Measurements from ENCODE around the gene TPD52L2. TPM values are rescaled to one million over a fixed set of nuclear protein-coding genes. Genes with fewer than 3 reads are reported as not detected.

Gene TPD52L2
- total RNA-seq, 2 experiments from 2014 or later, result 15.1 to 15.3 TPM

DNA sequence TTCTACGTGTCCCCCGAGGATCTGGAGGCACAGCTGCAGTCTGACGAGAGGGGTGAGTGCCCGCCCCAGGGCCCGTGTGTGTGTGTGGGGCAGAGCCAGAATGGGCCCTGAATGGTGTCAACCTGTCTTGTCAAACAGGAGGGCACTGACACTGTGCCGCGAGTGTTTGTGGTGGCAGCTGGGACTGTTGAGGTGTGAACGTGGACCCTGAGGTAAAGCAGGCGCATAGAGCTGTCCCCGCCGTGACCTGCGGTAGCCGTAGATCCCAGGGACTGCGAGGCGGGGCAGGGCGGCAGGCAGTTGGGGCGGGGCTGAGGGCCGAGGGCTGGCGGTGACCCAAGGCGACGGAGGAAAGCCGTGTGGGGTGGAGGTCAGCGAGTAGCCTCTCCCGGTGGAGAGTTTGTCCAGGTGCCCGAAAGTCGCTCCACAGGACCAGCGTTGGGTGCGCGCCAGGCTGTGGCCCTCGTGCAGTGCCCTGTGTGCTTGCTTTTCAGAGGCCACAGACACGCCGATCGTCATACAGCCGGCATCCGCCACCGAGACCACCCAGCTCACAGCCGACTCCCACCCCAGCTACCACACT, 66.0 kb downstream of the TPD52L2 start:
- CTCF ChIA-PET, result no interaction called here
- Mint-ChIP-seq H3K4me1 (ENCODE audit: low read depth) (peaks cover 11% of the 10 kb centered on the region), H3K4me3 (no peak overlapping the region), H3K27ac (no peak overlapping the region), H3K36me3 (ENCODE audit: low read depth) (peaks cover 79% of the 10 kb centered on the region), H3K27me3 (no peaks in the 10 kb centered on the region), H3K9me3 (no peaks in the 10 kb centered on the region)
- H3K36me3 ChIP-seq (ENCODE audit: insufficient read depth, low read length), result peaks cover 84% of the 10 kb centered on the region
- H3K27me3 ChIP-seq (ENCODE audit: control insufficient read depth in 1 of 2, insufficient read depth in 2 of 2, low read length in 2 of 2), result no peaks in the 10 kb centered on the region
- ATAC-seq (ENCODE audit: poor library complexity) (no peak), DNase-seq (no peak)
- H3K27ac ChIP-seq (ENCODE audit: low read depth in 1 of 2, low read length in 2 of 2), result no peak overlapping the region
- POLR2A ChIA-PET, result no interaction called here
- no peak overlapping the region for H3K4me3 ChIP-seq (ENCODE audit: low read length)
- no peaks in the 10 kb centered on the region for H3K4me1 ChIP-seq (ENCODE audit: insufficient read depth, low read length)
- peaks cover 0 to 6% of the 10 kb centered on the region in 2 experiments for H3K9me3 ChIP-seq (ENCODE audit: control insufficient read depth in 1 of 2, insufficient read depth in 1 of 2, low read length in 2 of 2)
- intact Hi-C loops (cut with DNase I, micrococcal nuclease), result no loop called here
- TF ChIP-seq, protein P1, sequence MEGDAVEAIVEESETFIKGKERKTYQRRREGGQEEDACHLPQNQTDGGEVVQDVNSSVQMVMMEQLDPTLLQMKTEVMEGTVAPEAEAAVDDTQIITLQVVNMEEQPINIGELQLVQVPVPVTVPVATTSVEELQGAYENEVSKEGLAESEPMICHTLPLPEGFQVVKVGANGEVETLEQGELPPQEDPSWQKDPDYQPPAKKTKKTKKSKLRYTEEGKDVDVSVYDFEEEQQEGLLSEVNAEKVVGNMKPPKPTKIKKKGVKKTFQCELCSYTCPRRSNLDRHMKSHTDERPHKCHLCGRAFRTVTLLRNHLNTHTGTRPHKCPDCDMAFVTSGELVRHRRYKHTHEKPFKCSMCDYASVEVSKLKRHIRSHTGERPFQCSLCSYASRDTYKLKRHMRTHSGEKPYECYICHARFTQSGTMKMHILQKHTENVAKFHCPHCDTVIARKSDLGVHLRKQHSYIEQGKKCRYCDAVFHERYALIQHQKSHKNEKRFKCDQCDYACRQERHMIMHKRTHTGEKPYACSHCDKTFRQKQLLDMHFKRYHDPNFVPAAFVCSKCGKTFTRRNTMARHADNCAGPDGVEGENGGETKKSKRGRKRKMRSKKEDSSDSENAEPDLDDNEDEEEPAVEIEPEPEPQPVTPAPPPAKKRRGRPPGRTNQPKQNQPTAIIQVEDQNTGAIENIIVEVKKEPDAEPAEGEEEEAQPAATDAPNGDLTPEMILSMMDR (IDR thresholded peaks at IDR 0.05), result no peak

DNA sequence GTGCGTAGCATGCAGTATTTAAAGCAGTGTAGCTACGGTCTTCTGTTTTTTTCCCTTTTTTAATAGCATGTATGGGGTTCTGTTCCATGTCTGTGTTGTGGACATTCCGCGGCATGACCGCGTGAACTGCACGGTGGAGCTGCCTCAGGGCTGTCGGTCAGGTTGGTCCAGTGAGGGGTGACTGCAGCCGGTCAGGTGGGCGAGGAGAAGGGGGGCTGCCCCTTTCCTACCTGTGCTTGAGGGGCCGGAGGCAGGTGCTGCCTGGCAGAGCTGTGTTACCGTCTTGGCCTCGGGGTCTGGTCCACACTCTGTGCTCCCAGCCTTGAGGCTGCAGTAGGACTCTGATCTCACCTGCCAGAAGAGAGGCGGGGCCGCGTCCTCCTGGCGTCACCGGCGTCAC, 66.7 kb downstream of the TPD52L2 start:
- Histone ChIP-seq H3K27me3 (ENCODE audit: control insufficient read depth in 1 of 2, insufficient read depth in 2 of 2, low read length in 2 of 2) (no peaks in the 10 kb centered on the region), H3K9me3 (ENCODE audit: control insufficient read depth in 1 of 2, insufficient read depth in 1 of 2, low read length in 2 of 2) (peaks cover 0 to 6% of the 10 kb centered on the region in 2 experiments), H3K36me3 (ENCODE audit: insufficient read depth, low read length) (peaks cover 80% of the 10 kb centered on the region), H3K4me1 (ENCODE audit: insufficient read depth, low read length) (no peaks in the 10 kb centered on the region), H3K27ac (ENCODE audit: low read depth in 1 of 2, low read length in 2 of 2) (no peak overlapping the region), H3K4me3 (ENCODE audit: low read length) (no peak overlapping the region)
- Mint-ChIP-seq H3K4me1 (ENCODE audit: low read depth) (peaks cover 4% of the 10 kb centered on the region), H3K4me3 (no peak overlapping the region), H3K27ac (no peak overlapping the region), H3K9me3 (no peaks in the 10 kb centered on the region), H3K27me3 (no peaks in the 10 kb centered on the region), H3K36me3 (ENCODE audit: low read depth) (peaks cover 76% of the 10 kb centered on the region)
- no peak for ATAC-seq (ENCODE audit: poor library complexity)
- intact Hi-C loops (cut with DNase I, micrococcal nuclease), result no loop called here
- TF ChIP-seq, protein P1 (IDR thresholded peaks at IDR 0.05), result no peak
- POLR2A ChIA-PET, result no interaction called here
- CTCF ChIA-PET, result no interaction called here
- DNase-seq, result no peak

DNA sequence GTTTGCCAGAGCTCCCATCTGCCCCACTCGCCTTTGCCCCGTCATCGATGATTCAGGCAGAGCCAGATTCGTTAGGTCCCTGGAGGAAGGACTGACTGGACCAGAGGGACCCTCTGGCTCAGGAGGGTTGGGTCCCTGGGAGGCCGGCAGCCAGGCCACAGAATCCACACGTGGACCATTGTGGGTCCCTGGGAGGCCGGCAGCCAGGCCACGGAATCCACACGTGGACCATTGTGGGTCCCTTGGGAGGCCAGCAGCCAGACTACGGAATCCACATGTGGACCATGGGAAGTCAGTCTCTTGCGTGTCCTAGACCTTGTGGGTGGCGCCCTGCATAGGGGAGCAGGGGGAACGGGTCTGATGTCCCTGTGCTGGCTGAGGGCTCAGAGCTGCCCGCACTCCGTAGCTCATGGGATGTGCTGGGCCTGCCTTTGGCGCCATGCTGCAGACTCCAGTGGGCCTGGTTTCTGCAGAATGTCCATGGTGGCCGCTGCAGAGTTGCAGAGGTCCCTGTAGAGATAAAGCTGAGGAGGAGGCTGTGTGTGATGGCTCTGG, 67.6 kb downstream of the TPD52L2 start:
- Mint-ChIP-seq H3K27ac (no peak overlapping the region), H3K27me3 (no peaks in the 10 kb centered on the region), H3K36me3 (ENCODE audit: low read depth) (peaks cover 70% of the 10 kb centered on the region), H3K9me3 (no peaks in the 10 kb centered on the region), H3K4me1 (ENCODE audit: low read depth) (peaks cover 2% of the 10 kb centered on the region), H3K4me3 (no peak overlapping the region)
- TF ChIP-seq, protein P1 (IDR thresholded peaks at IDR 0.05), result no peak
- DNase-seq (no peak), ATAC-seq (ENCODE audit: poor library complexity) (no peak)
- ChIA-PET CTCF (no interaction called here), POLR2A (no interaction called here)
- H3K27me3 ChIP-seq (ENCODE audit: control insufficient read depth in 1 of 2, insufficient read depth in 2 of 2, low read length in 2 of 2), result no peaks in the 10 kb centered on the region
- H3K4me3 ChIP-seq (ENCODE audit: low read length), result no peak overlapping the region
- intact Hi-C loops (cut with DNase I, micrococcal nuclease), result no loop called here
- no peaks in the 10 kb centered on the region for H3K4me1 ChIP-seq (ENCODE audit: insufficient read depth, low read length)
- peaks cover 0 to 6% of the 10 kb centered on the region in 2 experiments for H3K9me3 ChIP-seq (ENCODE audit: control insufficient read depth in 1 of 2, insufficient read depth in 1 of 2, low read length in 2 of 2)
- peaks cover 76% of the 10 kb centered on the region for H3K36me3 ChIP-seq (ENCODE audit: insufficient read depth, low read length)
- H3K27ac ChIP-seq (ENCODE audit: low read depth in 1 of 2, low read length in 2 of 2), result no peak overlapping the region
